H9 (cell line): ENCODE data around the gene HPCAL1. TPM values are rescaled to one million over a fixed set of nuclear protein-coding genes. Genes with fewer than 3 reads are reported as not detected.
A peak's percentile ranks its signal among the peaks of the same experiment; 100 is the strongest.

Source experiments
- DNase-seq: peaks from one replicate; pipeline ENCODE4 v3.0.0-alpha.2; 2017
- H2AFZ ChIP-seq: one replicate; pipeline ENCODE4 v1.6.1; 2013; ENCODE audit warnings: mild to moderate bottlenecking, low read length, control low read depth, moderate library complexity
- H2AK5ac ChIP-seq: 2 replicates; pipeline ENCODE4 v1.6.1; 2013; ENCODE audit warnings: low read length, control low read depth, mixed read lengths; ENCODE audit not compliant: insufficient read length
- H2BK120ac ChIP-seq: one replicate; pipeline ENCODE4 v1.6.1; 2013; ENCODE audit warnings: low read depth, mild to moderate bottlenecking, low read length, control low read depth, inconsistent platforms; ENCODE audit not compliant: poor library complexity, severe bottlenecking
- H2BK12ac ChIP-seq: 2 replicates; pipeline ENCODE4 v1.6.1; 2013; ENCODE audit warnings: low read length, control low read depth, mixed read lengths, low read depth; ENCODE audit not compliant: insufficient read length
- H2BK15ac ChIP-seq: 2 replicates; pipeline ENCODE4 v1.6.1; 2013; ENCODE audit warnings: low read depth, low read length, control low read depth
- H2BK20ac ChIP-seq: one replicate; pipeline ENCODE4 v1.6.1; 2013; ENCODE audit warnings: low read depth, mild to moderate bottlenecking, low read length, control low read depth, inconsistent platforms; ENCODE audit not compliant: poor library complexity, severe bottlenecking
- H2BK5ac ChIP-seq: 2 replicates; pipeline ENCODE4 v1.6.1; 2013; ENCODE audit warnings: low read length, control low read depth, mixed read lengths; ENCODE audit not compliant: insufficient read length
- H3K14ac ChIP-seq: 2 replicates; pipeline ENCODE4 v1.6.1; 2013; ENCODE audit warnings: low read length, control low read depth; ENCODE audit not compliant: insufficient read depth
- H3K18ac ChIP-seq: 2 replicates; pipeline ENCODE4 v1.6.1; 2013; ENCODE audit warnings: low read depth, mild to moderate bottlenecking, mixed read lengths, low read length, control low read depth; ENCODE audit not compliant: insufficient read length
- H3K23ac ChIP-seq: 2 replicates; pipeline ENCODE4 v1.6.1; 2013; ENCODE audit warnings: low read length, control low read depth, mixed read lengths, low read depth; ENCODE audit not compliant: insufficient read length
- H3K23me2 ChIP-seq: 2 replicates; pipeline ENCODE4 v1.6.1; 2013; ENCODE audit warnings: low read depth, mild to moderate bottlenecking, mixed read lengths, low read length, control low read depth; ENCODE audit not compliant: insufficient read length, poor library complexity, severe bottlenecking
- H3K27ac ChIP-seq: 2 replicates; pipeline ENCODE4 v1.5.1; 2013; ENCODE audit warnings: low read length, control low read depth, mixed read lengths, low read depth; ENCODE audit not compliant: insufficient read length
- H3K27me3 ChIP-seq: 2 replicates; pipeline ENCODE4 v1.6.1; 2013; ENCODE audit warnings: low read length, control low read depth, inconsistent platforms; ENCODE audit not compliant: insufficient read depth
- H3K4ac ChIP-seq: 2 replicates; pipeline ENCODE4 v1.6.1; 2013; ENCODE audit warnings: low read depth, mild to moderate bottlenecking, control low read depth, inconsistent platforms, low read length, moderate library complexity
- H3K4me1 ChIP-seq: 2 replicates; pipeline ENCODE4 v1.6.1; 2013; ENCODE audit warnings: low read length, control low read depth, inconsistent platforms; ENCODE audit not compliant: insufficient read depth
- H3K4me2 ChIP-seq: 2 replicates; pipeline ENCODE4 v1.6.1; 2013; ENCODE audit warnings: low read length, control low read depth, mixed read lengths; ENCODE audit not compliant: insufficient read length, insufficient read depth
- H3K56ac ChIP-seq: 2 replicates; pipeline ENCODE4 v1.6.1; 2013; ENCODE audit warnings: low read depth, mild to moderate bottlenecking, mixed read lengths, low read length, control low read depth; ENCODE audit not compliant: insufficient read length
- H3K79me1 ChIP-seq: 2 replicates; pipeline ENCODE4 v1.6.1; 2013; ENCODE audit warnings: low read depth, mild to moderate bottlenecking, moderate library complexity, low read length, control low read depth, inconsistent platforms; ENCODE audit not compliant: insufficient read depth, poor library complexity, severe bottlenecking
- H3K79me2 ChIP-seq: 2 replicates; pipeline ENCODE4 v1.6.1; 2013; ENCODE audit warnings: low read length, control low read depth, inconsistent platforms; ENCODE audit not compliant: insufficient read depth
- H3K9ac ChIP-seq: 2 replicates; pipeline ENCODE4 v1.6.1; 2013; ENCODE audit warnings: low read length, control low read depth, mixed read lengths; ENCODE audit not compliant: insufficient read length; ENCODE audit errors: extremely low read depth
- H3K9me3 ChIP-seq: one replicate; pipeline ENCODE4 v1.6.1; 2013; ENCODE audit warnings: low read depth, low read length, inconsistent platforms; ENCODE audit not compliant: control insufficient read depth
- H3T11ph ChIP-seq: one replicate; pipeline ENCODE4 v1.6.1; 2013; ENCODE audit warnings: mild to moderate bottlenecking, low read length, control low read depth, inconsistent platforms
- H4K20me1 ChIP-seq: one replicate; pipeline ENCODE4 v1.6.1; 2013; ENCODE audit not compliant: control insufficient read depth, insufficient read length, insufficient read depth
- H4K5ac ChIP-seq: 2 replicates; pipeline ENCODE4 v1.6.1; 2013; ENCODE audit warnings: low read depth, mild to moderate bottlenecking, mixed read lengths, low read length, control low read depth; ENCODE audit not compliant: insufficient read length
- H4K8ac ChIP-seq: replicated peaks from 2 replicates; pipeline ENCODE4 v1.6.1; 2013; ENCODE audit warnings: low read length, control low read depth, mixed read lengths, low read depth; ENCODE audit not compliant: insufficient read length
- H4K91ac ChIP-seq: 2 replicates; pipeline ENCODE4 v1.6.1; 2013; ENCODE audit warnings: low read depth, mild to moderate bottlenecking, moderate library complexity, mixed read lengths, low read length, control low read depth; ENCODE audit not compliant: insufficient read length
- H3K27ac Mint-ChIP-seq, 3 experiments: 2 replicates in 2 of 3; 3 replicates in 1 of 3; pipeline ENCODE4 v1.8.0; 2020 to 2021; ENCODE audit warnings: mixed read lengths in 3 of 3, mild to moderate bottlenecking in 1 of 3, moderate library complexity in 1 of 3
- H3K27me3 Mint-ChIP-seq: 2 replicates; pipeline ENCODE4 v1.8.0; 2021; ENCODE audit warnings: low read depth, mild to moderate bottlenecking, moderate library complexity, mixed read lengths
- H3K36me3 Mint-ChIP-seq, 3 experiments: 2 replicates in 2 of 3; 3 replicates in 1 of 3; pipeline ENCODE4 v1.8.0; 2020 to 2021; ENCODE audit warnings: low read depth in 3 of 3, mixed read lengths in 3 of 3; ENCODE audit not compliant: insufficient read depth in 1 of 3
- H3K4me1 Mint-ChIP-seq, 2 experiments: 2 replicates each; pipeline ENCODE4 v1.8.0; 2020; ENCODE audit warnings: mixed read lengths in 2 of 2
- H3K4me3 Mint-ChIP-seq, 2 experiments: 2 replicates in 1 of 2; 3 replicates in 1 of 2; pipeline ENCODE4 v1.8.0; 2020 to 2021; ENCODE audit warnings: mild to moderate bottlenecking in 2 of 2, mixed read lengths in 2 of 2, moderate library complexity in 1 of 2
- H3K9me3 Mint-ChIP-seq, 2 experiments: 2 replicates in 1 of 2; 3 replicates in 1 of 2; pipeline ENCODE4 v1.8.0; 2020; ENCODE audit warnings: mild to moderate bottlenecking in 2 of 2, mixed read lengths in 2 of 2, moderate library complexity in 1 of 2
- WGBS: extraction: QIAGEN DNeasy Blood & Tissue Kit; methylation state at CpG from one replicate; pipeline ENCODE4 v1.1.7; 2013; ENCODE audit warnings: missing lambda C conversion rate, low lambda C conversion rate, mixed read lengths; ENCODE audit not compliant: insufficient read length; ENCODE audit errors: extremely low coverage; 5-methylcytosine and 5-hydroxymethylcytosine counted together
- total RNA-seq: library from RNA; stranded (reverse); gene quantifications from 2 replicates; pipeline ENCODE4 v1.2.1, GENCODE V29; 2021
- TF ChIP-seq, protein P1 (sequence below): fragments of 200-600 bp; sonication (generic); conservative IDR thresholded peaks from 3 replicates; pipeline ENCODE4 v1.8.0; 2021; ENCODE audit warnings: antibody characterized with exemption, mild to moderate bottlenecking

HPCAL1 gene
- total RNA-seq, 1 experiment from 2014 or later: 4.7 TPM

DNA sequence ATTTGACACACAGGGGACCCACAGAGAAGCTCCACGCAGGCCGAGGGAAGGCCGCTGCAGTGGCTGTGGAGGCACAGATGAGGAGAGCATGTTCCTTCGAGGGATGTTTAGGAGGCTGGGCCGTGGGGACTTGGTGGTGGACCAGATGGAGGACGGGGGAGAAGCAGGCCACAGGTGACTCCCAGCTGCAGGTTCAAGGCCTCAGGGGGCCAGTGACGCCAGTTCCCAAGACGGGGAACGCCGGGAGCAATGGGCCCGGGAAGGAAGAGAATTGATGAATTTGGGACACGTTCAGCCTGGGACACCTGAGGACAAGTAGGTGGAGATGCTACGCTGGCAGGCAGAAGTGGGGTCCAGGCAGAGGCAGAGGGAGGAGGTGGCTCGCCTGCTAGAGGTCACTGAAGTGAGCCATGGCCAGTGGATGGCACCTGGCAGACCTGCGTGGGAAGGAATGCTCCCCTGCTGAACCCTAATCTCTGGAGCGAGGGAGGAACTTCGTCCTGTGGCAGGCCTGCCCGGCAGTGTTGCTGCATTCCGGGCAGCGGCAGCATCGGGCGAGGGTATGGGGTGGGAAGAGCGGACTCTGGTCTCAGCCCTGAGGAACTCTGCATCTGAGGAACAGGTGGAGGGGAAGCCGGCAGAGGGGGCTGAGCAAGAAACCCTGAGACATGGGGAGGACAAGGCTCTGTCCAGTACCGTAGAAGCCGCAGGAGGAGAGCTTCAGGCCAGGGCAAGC is 25.2 kb upstream of the HPCAL1 start:
- Histone ChIP-seq H4K91ac (no peak overlapping the region), H3K14ac (no peak overlapping the region), H2BK5ac (no peak overlapping the region), H2BK20ac (no peak overlapping the region), H2BK120ac (no peak overlapping the region), H3K27me3 (no peaks in the 10 kb centered on the region), H3K4ac (no peak overlapping the region), H3K23me2 (no peaks in the 10 kb centered on the region), H3K18ac (no peak overlapping the region), H2AK5ac (no peak overlapping the region), H4K20me1 (no peaks in the 10 kb centered on the region), H3T11ph (no peak overlapping the region), H3K9me3 (no peaks in the 10 kb centered on the region), H3K27ac (no peak overlapping the region), H3K23ac (no peak overlapping the region), H2BK15ac (no peak overlapping the region), H3K9ac (no peak overlapping the region), H3K56ac (no peak overlapping the region), H4K5ac (no peak overlapping the region), H3K79me1 (no peaks in the 10 kb centered on the region), H4K8ac (no peak overlapping the region), H3K4me1 (no peaks in the 10 kb centered on the region), H2AFZ (no peak overlapping the region), H3K79me2 (no peaks in the 10 kb centered on the region), H3K4me2 (no peak overlapping the region), H2BK12ac (no peak overlapping the region)
- Mint-ChIP-seq H3K36me3 (no peaks in the 10 kb centered on the region), H3K27me3 (peaks cover 19% of the 10 kb centered on the region), H3K9me3 (no peaks in the 10 kb centered on the region; a peak in 1 of 5 replicates), H3K27ac (peak overlapping the region in 1 of 3 experiments; percentile 68; a peak in 2 of 7 replicates), H3K4me3 (no peak overlapping the region), H3K4me1 (peaks cover 6 to 7% of the 10 kb centered on the region in 2 experiments; a peak in 3 of 4 replicates)
- DNase-seq: no peak
- no CpG with 5 or more reads among the region's 26 CpGs for WGBS
- TF ChIP-seq, protein P1, sequence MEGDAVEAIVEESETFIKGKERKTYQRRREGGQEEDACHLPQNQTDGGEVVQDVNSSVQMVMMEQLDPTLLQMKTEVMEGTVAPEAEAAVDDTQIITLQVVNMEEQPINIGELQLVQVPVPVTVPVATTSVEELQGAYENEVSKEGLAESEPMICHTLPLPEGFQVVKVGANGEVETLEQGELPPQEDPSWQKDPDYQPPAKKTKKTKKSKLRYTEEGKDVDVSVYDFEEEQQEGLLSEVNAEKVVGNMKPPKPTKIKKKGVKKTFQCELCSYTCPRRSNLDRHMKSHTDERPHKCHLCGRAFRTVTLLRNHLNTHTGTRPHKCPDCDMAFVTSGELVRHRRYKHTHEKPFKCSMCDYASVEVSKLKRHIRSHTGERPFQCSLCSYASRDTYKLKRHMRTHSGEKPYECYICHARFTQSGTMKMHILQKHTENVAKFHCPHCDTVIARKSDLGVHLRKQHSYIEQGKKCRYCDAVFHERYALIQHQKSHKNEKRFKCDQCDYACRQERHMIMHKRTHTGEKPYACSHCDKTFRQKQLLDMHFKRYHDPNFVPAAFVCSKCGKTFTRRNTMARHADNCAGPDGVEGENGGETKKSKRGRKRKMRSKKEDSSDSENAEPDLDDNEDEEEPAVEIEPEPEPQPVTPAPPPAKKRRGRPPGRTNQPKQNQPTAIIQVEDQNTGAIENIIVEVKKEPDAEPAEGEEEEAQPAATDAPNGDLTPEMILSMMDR: no peak
